GM19025 (cell line): ENCODE results near the gene ARHGAP10.

Source experiments
- ATAC-seq: cut with Tn5 transposase; IDR thresholded peaks from one replicate; pipeline ENCODE4 v1.9.1; 2021; ENCODE audit warnings: mild to moderate bottlenecking, low read depth, moderate library complexity; ENCODE audit not compliant: unreplicated experiment

Gene ARHGAP10

GRCh38 chr4:148110169-148110568 is 378.3 kb downstream of the ARHGAP10 start:
- ATAC-seq: no peak

- ATAC-seq: no peak
Observed at GRCh38 chr4:148112231-148112982, 380.5 kb downstream of the ARHGAP10 start.

GRCh38 chr4:148114436-148114835 is 382.5 kb downstream of the ARHGAP10 start:
- ATAC-seq: no peak

- no peak for ATAC-seq
Observed at GRCh38 chr4:148116264-148116663, 384.4 kb downstream of the ARHGAP10 start.

- no peak for ATAC-seq
Observed at GRCh38 chr4:148116969-148117368, 385.1 kb downstream of the ARHGAP10 start.

GRCh38 chr4:148118179-148118578 is 386.3 kb downstream of the ARHGAP10 start:
- no peak for ATAC-seq

GRCh38 chr4:148118633-148119032 is 386.7 kb downstream of the ARHGAP10 start:
- no peak for ATAC-seq

GRCh38 chr4:148120216-148120615 is 388.3 kb downstream of the ARHGAP10 start:
- no peak for ATAC-seq
